Measurements from ENCODE around the gene ZNF197.

- TF ChIP-seq CTCF (IDR thresholded peaks at IDR 0.05) (no peak), POLR2A (IDR thresholded peaks at IDR 0.05) (no peak)
These were observed 36.4 kb downstream of the ZNF197 start for GRCh38 chr3:44661189-44661588.

Measured in tibial nerve (tissue), 3 donors.